IMR-90 (cell line): Measurements from ENCODE around the gene RIPK4.

Experiments
- CTCF ChIP-seq: conservative IDR thresholded peaks from 2 replicates; pipeline ENCODE4 v1.5.1; 2012; ENCODE audit warnings: mild to moderate bottlenecking, low read depth, low read length, improper control_type of control experiment
- ELK1 ChIP-seq: fragments of 150-350 bp; IDR thresholded peaks from 2 replicates; pipeline ENCODE4 v1.6.1; 2016; ENCODE audit warnings: low read depth, mild to moderate bottlenecking, low read length, moderate library complexity, borderline replicate concordance
- MAFK ChIP-seq: IDR thresholded peaks from 2 replicates; pipeline ENCODE4 v1.6.1; 2012; ENCODE audit warnings: low read depth, low read length, improper control_type of control experiment
- MXI1 ChIP-seq: IDR thresholded peaks from 2 replicates; pipeline ENCODE4 v1.6.1; 2012; ENCODE audit warnings: low read depth, mild to moderate bottlenecking, low read length, moderate library complexity, borderline replicate concordance
- NFE2L2 ChIP-seq: fragments of 150-350 bp; IDR thresholded peaks from 2 replicates; pipeline ENCODE4 v1.6.1; 2016; ENCODE audit warnings: low read depth, mild to moderate bottlenecking, low read length
- POLR2A ChIP-seq: IDR thresholded peaks from 2 replicates; pipeline ENCODE4 v1.6.1; 2012; ENCODE audit warnings: mild to moderate bottlenecking, low read depth, low read length
- RAD21 ChIP-seq: IDR thresholded peaks from 2 replicates; pipeline ENCODE4 v1.6.1; 2012; ENCODE audit warnings: low read length, improper control_type of control experiment
- RCOR1 ChIP-seq: IDR thresholded peaks from 2 replicates; pipeline ENCODE4 v1.6.1; 2012; ENCODE audit warnings: mild to moderate bottlenecking, low read length, improper control_type of control experiment; ENCODE audit not compliant: insufficient replicate concordance
- RFX5 ChIP-seq: IDR thresholded peaks from 2 replicates; pipeline ENCODE4 v1.8.0; 2012; ENCODE audit warnings: low read depth, mild to moderate bottlenecking, low read length, moderate library complexity
- SMC3 ChIP-seq: fragments of 150-350 bp; IDR thresholded peaks from 2 replicates; pipeline ENCODE4 v1.6.1; 2016; ENCODE audit warnings: low read depth, mild to moderate bottlenecking, antibody characterized with exemption, low read length, moderate library complexity
- USF2 ChIP-seq: fragments of 150-350 bp; IDR thresholded peaks from 2 replicates; pipeline ENCODE4 v1.6.1; 2017; ENCODE audit warnings: mild to moderate bottlenecking, antibody characterized with exemption, low read length, low read depth

- no peak for TF ChIP-seq CTCF
- TF ChIP-seq RCOR1, result no peak
- TF ChIP-seq POLR2A, result no peak
- no peak for TF ChIP-seq MAFK
- TF ChIP-seq ELK1, result no peak
- no peak for TF ChIP-seq USF2
- TF ChIP-seq RFX5, result no peak
- TF ChIP-seq SMC3, result no peak
- no peak for TF ChIP-seq RAD21
- no peak for TF ChIP-seq NFE2L2
- no peak for TF ChIP-seq MXI1
These were observed 38.8 kb downstream of the RIPK4 start for GRCh38 chr21:41727784-41728763.
